HL-60 (cell line): Measurements from ENCODE around the gene PHLPP1.
"Not testable (repeated sequence)": the region's sequence is repeated elsewhere in the genome, so short reads cannot be mapped to it uniquely, and the experiment has no call there.

Experiments used
- DNase-seq, 2 experiments: peaks; one replicate each; pipeline ENCODE4 v3.0.0-alpha.2; 2010 to 2020; ENCODE audit warnings: low read depth in 1 of 2, low spot score in 1 of 2
- H3K27ac ChIP-seq: fragments of 250-450 bp; sonication (Bioruptor Pico); replicated peaks from 2 replicates; pipeline ENCODE4 v1.5.1; 2020; ENCODE audit warnings: mild to moderate bottlenecking, moderate library complexity
- H3K27me3 ChIP-seq: fragments of 250-450 bp; sonication (Bioruptor Pico); 2 replicates; pipeline ENCODE4 v1.5.1; 2021; ENCODE audit warnings: mild to moderate bottlenecking, moderate library complexity; ENCODE audit not compliant: insufficient read depth, poor library complexity, severe bottlenecking
- H3K4me3 ChIP-seq: replicated peaks from 2 replicates; pipeline ENCODE4 v1.5.1; 2011; ENCODE audit warnings: mild to moderate bottlenecking, control low read depth, low read length; ENCODE audit not compliant: insufficient read depth
- GABPA ChIP-seq: IDR thresholded peaks from 2 replicates; pipeline ENCODE4 v1.6.1; 2012; ENCODE audit warnings: low read depth
- POLR2AphosphoS5 ChIP-seq: IDR thresholded peaks from 2 replicates; pipeline ENCODE4 v1.6.1; 2012; ENCODE audit warnings: low read depth
- SPI1 ChIP-seq: IDR thresholded peaks from 2 replicates; pipeline ENCODE4 v1.6.1; 2012; ENCODE audit warnings: low read depth, mild to moderate bottlenecking, borderline replicate concordance
- TF ChIP-seq, protein P1 (sequence below): IDR thresholded peaks from 2 replicates; pipeline ENCODE4 v1.6.1; 2012; ENCODE audit warnings: low read depth; ENCODE audit not compliant: insufficient replicate concordance
- TF ChIP-seq, protein P2 (sequence below): IDR thresholded peaks from one replicate; pipeline ENCODE4 v1.5.1; 2011; ENCODE audit warnings: low read length, control low read depth, inconsistent platforms; ENCODE audit not compliant: insufficient read depth

The PHLPP1 gene

DNA sequence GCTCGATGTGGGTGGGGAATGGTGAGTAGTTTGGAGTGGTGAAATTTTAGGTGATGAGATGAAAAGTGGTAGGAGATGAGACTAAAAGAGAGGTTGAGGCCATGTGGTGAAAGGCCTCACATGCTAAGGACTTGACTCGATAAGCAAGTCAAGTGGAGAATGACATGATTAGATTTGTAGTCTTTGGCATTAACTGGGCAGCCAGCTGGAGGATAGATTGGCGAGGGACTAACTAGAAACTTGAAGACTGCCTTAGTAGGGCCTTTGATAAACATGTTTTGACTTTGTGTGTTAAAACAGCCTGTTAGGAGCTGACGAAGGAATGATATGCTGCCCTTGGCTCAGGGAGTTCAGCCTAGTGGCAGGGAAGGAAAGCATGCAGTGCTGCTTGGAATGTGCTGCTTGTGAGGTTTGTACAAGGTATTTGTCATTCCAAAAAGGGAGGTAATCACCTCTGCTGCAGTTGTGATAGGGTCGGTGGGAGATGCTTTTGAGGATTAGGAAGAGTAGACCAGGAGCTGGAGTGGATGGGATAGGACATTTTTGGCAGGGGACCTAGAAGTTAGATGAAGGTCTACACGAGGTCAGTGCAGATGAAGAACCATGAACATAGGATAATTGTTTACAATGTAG is 22.0 kb downstream of the PHLPP1 start:
- no peak for DNase-seq
- Histone ChIP-seq H3K27ac (no peak overlapping the region), H3K4me3 (no peak overlapping the region), H3K27me3 (no peaks in the 10 kb centered on the region)
- TF ChIP-seq, protein P1, sequence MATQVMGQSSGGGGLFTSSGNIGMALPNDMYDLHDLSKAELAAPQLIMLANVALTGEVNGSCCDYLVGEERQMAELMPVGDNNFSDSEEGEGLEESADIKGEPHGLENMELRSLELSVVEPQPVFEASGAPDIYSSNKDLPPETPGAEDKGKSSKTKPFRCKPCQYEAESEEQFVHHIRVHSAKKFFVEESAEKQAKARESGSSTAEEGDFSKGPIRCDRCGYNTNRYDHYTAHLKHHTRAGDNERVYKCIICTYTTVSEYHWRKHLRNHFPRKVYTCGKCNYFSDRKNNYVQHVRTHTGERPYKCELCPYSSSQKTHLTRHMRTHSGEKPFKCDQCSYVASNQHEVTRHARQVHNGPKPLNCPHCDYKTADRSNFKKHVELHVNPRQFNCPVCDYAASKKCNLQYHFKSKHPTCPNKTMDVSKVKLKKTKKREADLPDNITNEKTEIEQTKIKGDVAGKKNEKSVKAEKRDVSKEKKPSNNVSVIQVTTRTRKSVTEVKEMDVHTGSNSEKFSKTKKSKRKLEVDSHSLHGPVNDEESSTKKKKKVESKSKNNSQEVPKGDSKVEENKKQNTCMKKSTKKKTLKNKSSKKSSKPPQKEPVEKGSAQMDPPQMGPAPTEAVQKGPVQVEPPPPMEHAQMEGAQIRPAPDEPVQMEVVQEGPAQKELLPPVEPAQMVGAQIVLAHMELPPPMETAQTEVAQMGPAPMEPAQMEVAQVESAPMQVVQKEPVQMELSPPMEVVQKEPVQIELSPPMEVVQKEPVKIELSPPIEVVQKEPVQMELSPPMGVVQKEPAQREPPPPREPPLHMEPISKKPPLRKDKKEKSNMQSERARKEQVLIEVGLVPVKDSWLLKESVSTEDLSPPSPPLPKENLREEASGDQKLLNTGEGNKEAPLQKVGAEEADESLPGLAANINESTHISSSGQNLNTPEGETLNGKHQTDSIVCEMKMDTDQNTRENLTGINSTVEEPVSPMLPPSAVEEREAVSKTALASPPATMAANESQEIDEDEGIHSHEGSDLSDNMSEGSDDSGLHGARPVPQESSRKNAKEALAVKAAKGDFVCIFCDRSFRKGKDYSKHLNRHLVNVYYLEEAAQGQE, result no peak
- no peak for TF ChIP-seq POLR2AphosphoS5

DNA sequence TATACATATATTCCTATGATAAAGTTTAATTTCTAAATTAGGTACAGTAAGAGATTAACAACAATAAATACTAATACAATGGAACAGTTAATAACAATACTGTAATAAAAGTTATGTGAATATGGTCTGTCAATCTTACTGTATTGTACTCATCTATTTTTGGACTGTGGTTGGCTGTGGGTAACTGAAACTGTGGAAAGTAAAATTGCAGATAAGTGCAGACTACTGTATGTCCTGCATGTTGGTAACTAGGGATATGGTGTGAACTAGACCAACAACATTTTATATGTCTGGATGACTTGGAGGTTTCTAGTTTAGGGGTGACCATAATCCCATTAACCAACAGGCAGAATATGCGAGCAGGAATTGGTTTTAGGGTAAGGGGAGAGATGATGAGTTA is 23.3 kb downstream of the PHLPP1 start:
- Histone ChIP-seq H3K27ac (no peak overlapping the region), H3K4me3 (no peak overlapping the region), H3K27me3 (no peaks in the 10 kb centered on the region)
- TF ChIP-seq, protein P1, result no peak
- TF ChIP-seq, protein P2, sequence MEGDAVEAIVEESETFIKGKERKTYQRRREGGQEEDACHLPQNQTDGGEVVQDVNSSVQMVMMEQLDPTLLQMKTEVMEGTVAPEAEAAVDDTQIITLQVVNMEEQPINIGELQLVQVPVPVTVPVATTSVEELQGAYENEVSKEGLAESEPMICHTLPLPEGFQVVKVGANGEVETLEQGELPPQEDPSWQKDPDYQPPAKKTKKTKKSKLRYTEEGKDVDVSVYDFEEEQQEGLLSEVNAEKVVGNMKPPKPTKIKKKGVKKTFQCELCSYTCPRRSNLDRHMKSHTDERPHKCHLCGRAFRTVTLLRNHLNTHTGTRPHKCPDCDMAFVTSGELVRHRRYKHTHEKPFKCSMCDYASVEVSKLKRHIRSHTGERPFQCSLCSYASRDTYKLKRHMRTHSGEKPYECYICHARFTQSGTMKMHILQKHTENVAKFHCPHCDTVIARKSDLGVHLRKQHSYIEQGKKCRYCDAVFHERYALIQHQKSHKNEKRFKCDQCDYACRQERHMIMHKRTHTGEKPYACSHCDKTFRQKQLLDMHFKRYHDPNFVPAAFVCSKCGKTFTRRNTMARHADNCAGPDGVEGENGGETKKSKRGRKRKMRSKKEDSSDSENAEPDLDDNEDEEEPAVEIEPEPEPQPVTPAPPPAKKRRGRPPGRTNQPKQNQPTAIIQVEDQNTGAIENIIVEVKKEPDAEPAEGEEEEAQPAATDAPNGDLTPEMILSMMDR, result no peak
- no peak for TF ChIP-seq GABPA
- no peak for TF ChIP-seq SPI1
- no peak for TF ChIP-seq POLR2AphosphoS5
- DNase-seq, result no peak

DNA sequence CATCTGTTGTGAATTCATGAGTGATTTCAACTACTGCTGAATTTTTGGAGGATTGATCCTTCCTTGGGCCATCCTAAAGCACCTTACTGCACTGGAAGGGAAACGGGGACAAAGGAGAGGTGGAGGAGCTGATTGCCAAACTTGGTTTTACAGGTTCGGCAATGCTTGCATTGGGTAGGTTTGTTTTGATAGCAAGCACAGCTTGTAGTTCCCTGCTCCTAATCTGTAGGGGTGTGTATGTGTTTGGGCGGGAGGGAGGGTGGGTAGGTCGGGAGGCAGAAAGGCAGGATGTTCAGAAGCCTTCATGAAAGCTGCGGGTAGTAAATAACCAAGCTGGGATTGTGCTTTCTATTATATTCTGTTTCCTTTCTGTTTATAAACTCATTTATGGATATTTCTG is 24.6 kb downstream of the PHLPP1 start:
- Histone ChIP-seq H3K27me3 (no peaks in the 10 kb centered on the region), H3K4me3 (no peak overlapping the region), H3K27ac (no peak overlapping the region)
- DNase-seq, result no peak
- TF ChIP-seq SPI1, result no peak
- TF ChIP-seq, protein P2, result no peak
- TF ChIP-seq GABPA, result no peak
- TF ChIP-seq, protein P1, result no peak
- no peak for TF ChIP-seq POLR2AphosphoS5

DNA sequence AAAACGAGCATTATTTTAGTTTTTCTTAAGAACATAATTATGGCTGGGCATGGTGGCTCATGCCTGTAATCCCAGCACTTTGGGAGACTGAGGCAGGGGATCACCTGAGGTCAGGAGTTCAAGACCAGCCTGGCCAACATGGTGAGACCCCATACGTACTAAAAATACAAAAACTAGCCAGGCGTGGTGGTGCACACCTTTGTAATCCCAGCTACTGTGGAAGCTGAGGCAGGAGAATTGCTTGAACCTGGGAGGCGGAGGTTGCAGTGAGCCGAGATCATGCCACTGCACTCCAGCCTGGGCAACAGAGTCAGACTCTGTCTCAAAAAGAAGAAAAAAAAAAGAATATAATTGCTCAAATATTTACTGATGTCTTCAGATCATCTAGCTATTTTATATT is 25.3 kb downstream of the PHLPP1 start:
- not testable (repeated sequence) for H3K4me3 ChIP-seq, H3K27me3 ChIP-seq, DNase-seq
- peak overlapping the region; percentile 39; the same call in 1 of the 2 replicates for H3K27ac ChIP-seq
